Osteoblast (primary cell): ENCODE measurements around the gene ZEB2. TPM values are rescaled to one million over a fixed set of nuclear protein-coding genes. Genes with fewer than 3 reads are reported as not detected.

Experiments
- DNase-seq: peaks from one replicate; pipeline ENCODE4 v3.0.0; 2011; ENCODE audit warnings: low spot score, mixed read lengths; ENCODE audit not compliant: insufficient read length; ENCODE audit errors: missing footprints
- H2AFZ ChIP-seq: 2 replicates; pipeline ENCODE4 v1.6.0; 2011; ENCODE audit warnings: mild to moderate bottlenecking, low read length
- H3K27ac ChIP-seq: 2 replicates; pipeline ENCODE4 v1.5.1; 2011; ENCODE audit warnings: mild to moderate bottlenecking, low read depth, low read length, moderate library complexity
- H3K27me3 ChIP-seq: 2 replicates; pipeline ENCODE4 v1.6.0; 2012; ENCODE audit warnings: mild to moderate bottlenecking, control low read depth, inconsistent platforms, low read length, moderate library complexity; ENCODE audit not compliant: insufficient read depth
- H3K36me3 ChIP-seq: 2 replicates; pipeline ENCODE4 v1.5.1; 2011; ENCODE audit warnings: mild to moderate bottlenecking, low read length, control low read depth, moderate library complexity; ENCODE audit not compliant: insufficient read depth
- H3K4me1 ChIP-seq: 2 replicates; pipeline ENCODE4 v1.5.1; 2011; ENCODE audit warnings: mild to moderate bottlenecking, low read length, control low read depth, moderate library complexity; ENCODE audit not compliant: insufficient read depth
- H3K4me2 ChIP-seq: 2 replicates; pipeline ENCODE4 v1.6.0; 2011; ENCODE audit warnings: mild to moderate bottlenecking, low read length; ENCODE audit not compliant: insufficient read depth
- H3K4me3 ChIP-seq: fragments of 200-600 bp; sonication (generic); 3 replicates; pipeline ENCODE4 v1.5.1; 2012; ENCODE audit warnings: mild to moderate bottlenecking, low read length, inconsistent platforms; ENCODE audit not compliant: insufficient read depth
- H3K79me2 ChIP-seq: 2 replicates; pipeline ENCODE4 v1.6.0; 2012; ENCODE audit warnings: mild to moderate bottlenecking, low read length, control low read depth, inconsistent platforms; ENCODE audit not compliant: insufficient read depth
- H3K9me3 ChIP-seq: 2 replicates; pipeline ENCODE4 v1.5.1; 2011; ENCODE audit warnings: low read depth, low read length, control low read depth
- H4K20me1 ChIP-seq: 2 replicates; pipeline ENCODE4 v1.6.0; 2012; ENCODE audit warnings: mild to moderate bottlenecking, low read length, control low read depth; ENCODE audit not compliant: insufficient read depth
- CTCF ChIP-seq: IDR thresholded peaks from 2 replicates; pipeline ENCODE4 v1.5.1; 2011; ENCODE audit warnings: mild to moderate bottlenecking, low read depth, low read length, moderate library complexity; ENCODE audit errors: extremely low read depth
- total RNA-seq: library from RNA; depleted of rRNA; stranded (reverse); fragments of >200 nt; gene quantifications from 2 replicates; pipeline ENCODE4 v1.2.3, GENCODE V29; 2012

ZEB2 gene
- total RNA-seq, 1 donor: 119 TPM

- no peak for DNase-seq
- Histone ChIP-seq H3K27ac (no peak overlapping the region), H4K20me1 (peaks cover 12% of the 10 kb centered on the region), H3K4me1 (peaks cover 2% of the 10 kb centered on the region), H3K4me2 (no peak overlapping the region), H2AFZ (no peak overlapping the region), H3K36me3 (peaks cover 12% of the 10 kb centered on the region), H3K79me2 (peaks cover 95% of the 10 kb centered on the region), H3K9me3 (no peaks in the 10 kb centered on the region), H3K27me3 (no peaks in the 10 kb centered on the region), H3K4me3 (no peak overlapping the region)
- TF ChIP-seq CTCF: no peak
Measured at GRCh38 chr2:144489315-144489916, 30.5 kb downstream of the ZEB2 start.

GRCh38 chr2:144484201-144484948 is 35.5 kb downstream of the ZEB2 start:
- no peak for DNase-seq

GRCh38 chr2:144481666-144482065 is 38.3 kb downstream of the ZEB2 start:
- Histone ChIP-seq H3K9me3 (no peaks in the 10 kb centered on the region), H3K27ac (peak overlapping the region; percentile 63), H2AFZ (no peak overlapping the region), H3K79me2 (peaks cover 93% of the 10 kb centered on the region), H3K4me3 (no peak overlapping the region), H3K4me2 (no peak overlapping the region), H3K36me3 (no peaks in the 10 kb centered on the region), H3K27me3 (no peaks in the 10 kb centered on the region), H3K4me1 (peaks cover 58% of the 10 kb centered on the region), H4K20me1 (peaks cover 5% of the 10 kb centered on the region)
- TF ChIP-seq CTCF: no peak
- no peak for DNase-seq

More at GRCh38 chr2:144484201-144484948, 35.5 kb downstream of the ZEB2 start:
- H3K36me3 ChIP-seq: no peaks in the 10 kb centered on the region
- H3K4me2 ChIP-seq: no peak overlapping the region
- peaks cover 5% of the 10 kb centered on the region for H4K20me1 ChIP-seq
- H3K79me2 ChIP-seq: peaks cover 98% of the 10 kb centered on the region
- H2AFZ ChIP-seq: no peak overlapping the region
- no peak for TF ChIP-seq CTCF
- no peaks in the 10 kb centered on the region for H3K9me3 ChIP-seq
- H3K4me1 ChIP-seq: peaks cover 31% of the 10 kb centered on the region
- no peak overlapping the region for H3K27ac ChIP-seq
- H3K4me3 ChIP-seq: no peak overlapping the region
- no peaks in the 10 kb centered on the region for H3K27me3 ChIP-seq

GRCh38 chr2:144481109-144481508 is 38.8 kb downstream of the ZEB2 start:
- no peak overlapping the region for H3K4me2 ChIP-seq
- DNase-seq: no peak
- H2AFZ ChIP-seq: no peak overlapping the region
- H3K4me1 ChIP-seq: peaks cover 62% of the 10 kb centered on the region
- H3K4me3 ChIP-seq: no peak overlapping the region
- no peaks in the 10 kb centered on the region for H3K27me3 ChIP-seq
- H3K36me3 ChIP-seq: no peaks in the 10 kb centered on the region
- H4K20me1 ChIP-seq: peaks cover 7% of the 10 kb centered on the region
- no peak for TF ChIP-seq CTCF
- H3K9me3 ChIP-seq: no peaks in the 10 kb centered on the region
- peak overlapping the region; percentile 63 for H3K27ac ChIP-seq
- peaks cover 93% of the 10 kb centered on the region for H3K79me2 ChIP-seq
